ENCODE data around the gene PISD. TPM values are rescaled to one million over a fixed set of nuclear protein-coding genes. Genes with fewer than 3 reads are reported as not detected.

PISD gene
- total and polyA plus RNA-seq, 9 of the 15 experiments (the other 6 are each of a cell fraction or from before 2014, with no cell fraction given): 24.5 to 65.9 (median 36.6) TPM

DNA sequence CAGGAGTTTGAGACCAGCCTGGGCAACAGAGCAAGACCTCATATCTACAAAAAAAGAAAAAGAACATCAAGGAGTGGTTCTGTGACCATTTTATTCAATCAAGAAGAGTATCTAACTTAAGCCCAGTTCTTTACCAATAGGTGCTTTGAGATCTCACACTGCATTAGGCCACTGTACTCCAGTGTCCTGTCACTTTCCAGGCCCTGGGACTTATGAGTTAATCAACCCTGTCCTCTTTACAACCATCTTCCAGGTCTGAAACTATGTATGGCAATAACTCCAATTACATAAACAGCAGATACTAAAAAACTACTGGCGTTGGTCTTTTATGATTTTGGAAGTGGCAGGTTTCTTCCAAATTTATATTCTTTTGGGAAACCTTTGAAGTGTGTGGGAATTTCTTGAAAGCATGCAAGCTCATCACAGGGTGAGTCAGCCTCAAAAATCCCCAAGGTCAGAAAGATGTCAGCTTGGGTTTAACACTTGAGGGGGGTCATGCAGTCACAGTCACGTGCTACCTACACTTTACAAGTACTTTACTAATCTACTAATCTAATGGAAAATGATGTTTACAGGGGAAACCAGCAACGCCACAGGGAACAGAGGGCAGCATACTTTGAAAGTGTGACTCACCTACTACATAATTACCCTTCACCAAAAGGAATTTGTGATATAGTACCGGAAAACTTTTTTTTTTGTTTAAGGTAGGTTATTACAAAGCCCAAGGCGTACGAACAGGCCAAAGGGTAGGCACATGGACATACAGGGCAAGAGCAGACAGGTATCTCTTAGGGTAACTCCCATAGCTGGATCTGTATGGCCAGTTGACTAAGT, 15.6 kb downstream of the PISD start:
- peaks cover 0 to 5% of the 10 kb centered on the region in 2 experiments; a peak in 1 of 5 replicates for H3K4me1 ChIP-seq (replicated peaks in 1 of 2; ENCODE audit: control insufficient read depth in 2 of 2, insufficient read depth in 2 of 2, low read length in 2 of 2)
- no peak overlapping the region for H3K9ac ChIP-seq (ENCODE audit: insufficient read depth in 1 of 2, low read depth in 2 of 2, low read length in 2 of 2)
- H3K4me3 ChIP-seq: no peak overlapping the region
- no peaks in the 10 kb centered on the region for H3K9me1 ChIP-seq (ENCODE audit: control insufficient read depth, insufficient read depth, low read length)
- no peak for ATAC-seq
- H3K27me3 ChIP-seq (ENCODE audit: control insufficient read depth in 2 of 2, insufficient read depth in 2 of 2, low read length in 2 of 2): no peaks in the 10 kb centered on the region
- peak; percentile 11 for FAIRE-seq
- no peak overlapping the region for H2AFZ ChIP-seq (ENCODE audit: low read depth, low read length)
- 44% methylated on average over 6 of the region's 6 CpGs for WGBS (ENCODE audit: insufficient coverage, low coverage, missing lambda C conversion rate)
- DNase-seq (ENCODE audit: extremely low read depth in 1 of 4, low spot score in 3 of 4): peak in 1 of 4 experiments; percentile 26
- H3K27ac ChIP-seq (ENCODE audit: extremely low read depth, low read depth, low read length): 0 out of 3 replicates have a peak overlapping the region, but pooled peaks have one; percentile 39
- H3K79me2 ChIP-seq (ENCODE audit: control insufficient read depth, insufficient read depth, low read length): no peaks in the 10 kb centered on the region
- intact Hi-C loops (cut with micrococcal nuclease) (no loop called here), in situ Hi-C loops (cut with MboI) (no loop called here)
- ChIA-PET POLR2A (interaction anchor here (0.5 to 0.6 kb wide), 2 partner anchors 11 to 106 kb away, joined by 3 to 4 read pairs; no protein-coding TSS in a partner anchor), CTCF (ENCODE audit: low intra/inter-chr PET ratio) (no interaction called here)
- no peaks in the 10 kb centered on the region for H3K9me3 ChIP-seq (replicated peaks; ENCODE audit: control insufficient read depth, insufficient read depth, low read depth, low read length)
- H4K20me1 ChIP-seq (replicated peaks; ENCODE audit: control insufficient read depth, insufficient read depth, low read length): no peaks in the 10 kb centered on the region
- no TSS peak for BruUV-seq (replicated peaks)
- peaks cover 26% of the 10 kb centered on the region; the same call in 2 of the 3 replicates for H3K36me3 ChIP-seq (ENCODE audit: control insufficient read depth, insufficient read depth, low read length)
- no peak overlapping the region for H3K4me2 ChIP-seq (ENCODE audit: insufficient read depth, low read length)
- TF ChIP-seq TGIF2 (CRISPR knock-in tag; IDR thresholded peaks at IDR 0.05) (no peak), CAMTA2 (CRISPR knock-in tag; conservative IDR thresholded peaks at IDR 0.05) (no peak), ZNF316 (IDR thresholded peaks at IDR 0.05) (no peak), ZNF551 (CRISPR knock-in tag; IDR thresholded peaks at IDR 0.05) (no peak), DACH1 (IDR thresholded peaks at IDR 0.05; ENCODE audit: partially characterized antibody) (no peak), CEBPG (CRISPR knock-in tag; IDR thresholded peaks at IDR 0.05) (no peak), CEBPG (tag; conservative IDR thresholded peaks at IDR 0.05 in 1 of 2, IDR thresholded peaks at IDR 0.05 in 1 of 2) (no peak), ARID1B (IDR thresholded peaks at IDR 0.05) (peak; percentile 27; the same call in 1 of the 2 replicates), FOSL1 (tag; conservative IDR thresholded peaks at IDR 0.05) (peak; percentile 86), BCL6 (CRISPR knock-in tag; IDR thresholded peaks at IDR 0.05) (no peak), PRMT5 (CRISPR knock-in tag; IDR thresholded peaks at IDR 0.05) (no peak), CSDE1 (IDR thresholded peaks at IDR 0.05) (no peak), DNMT1 (IDR thresholded peaks at IDR 0.05) (no peak)
- TF ChIP-seq, protein P1, sequence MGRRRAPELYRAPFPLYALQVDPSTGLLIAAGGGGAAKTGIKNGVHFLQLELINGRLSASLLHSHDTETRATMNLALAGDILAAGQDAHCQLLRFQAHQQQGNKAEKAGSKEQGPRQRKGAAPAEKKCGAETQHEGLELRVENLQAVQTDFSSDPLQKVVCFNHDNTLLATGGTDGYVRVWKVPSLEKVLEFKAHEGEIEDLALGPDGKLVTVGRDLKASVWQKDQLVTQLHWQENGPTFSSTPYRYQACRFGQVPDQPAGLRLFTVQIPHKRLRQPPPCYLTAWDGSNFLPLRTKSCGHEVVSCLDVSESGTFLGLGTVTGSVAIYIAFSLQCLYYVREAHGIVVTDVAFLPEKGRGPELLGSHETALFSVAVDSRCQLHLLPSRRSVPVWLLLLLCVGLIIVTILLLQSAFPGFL (CRISPR knock-in tag; IDR thresholded peaks at IDR 0.05): no peak
- TF ChIP-seq, protein P2, sequence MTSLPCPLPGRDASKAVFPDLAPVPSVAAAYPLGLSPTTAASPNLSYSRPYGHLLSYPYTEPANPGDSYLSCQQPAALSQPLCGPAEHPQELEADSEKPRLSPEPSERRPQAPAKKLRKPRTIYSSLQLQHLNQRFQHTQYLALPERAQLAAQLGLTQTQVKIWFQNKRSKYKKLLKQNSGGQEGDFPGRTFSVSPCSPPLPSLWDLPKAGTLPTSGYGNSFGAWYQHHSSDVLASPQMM (CRISPR knock-in tag; IDR thresholded peaks at IDR 0.05): no peak
- TF ChIP-seq, protein P3, sequence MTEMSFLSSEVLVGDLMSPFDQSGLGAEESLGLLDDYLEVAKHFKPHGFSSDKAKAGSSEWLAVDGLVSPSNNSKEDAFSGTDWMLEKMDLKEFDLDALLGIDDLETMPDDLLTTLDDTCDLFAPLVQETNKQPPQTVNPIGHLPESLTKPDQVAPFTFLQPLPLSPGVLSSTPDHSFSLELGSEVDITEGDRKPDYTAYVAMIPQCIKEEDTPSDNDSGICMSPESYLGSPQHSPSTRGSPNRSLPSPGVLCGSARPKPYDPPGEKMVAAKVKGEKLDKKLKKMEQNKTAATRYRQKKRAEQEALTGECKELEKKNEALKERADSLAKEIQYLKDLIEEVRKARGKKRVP (CRISPR knock-in tag; IDR thresholded peaks at IDR 0.05): no peak
- TF ChIP-seq, protein P4, sequence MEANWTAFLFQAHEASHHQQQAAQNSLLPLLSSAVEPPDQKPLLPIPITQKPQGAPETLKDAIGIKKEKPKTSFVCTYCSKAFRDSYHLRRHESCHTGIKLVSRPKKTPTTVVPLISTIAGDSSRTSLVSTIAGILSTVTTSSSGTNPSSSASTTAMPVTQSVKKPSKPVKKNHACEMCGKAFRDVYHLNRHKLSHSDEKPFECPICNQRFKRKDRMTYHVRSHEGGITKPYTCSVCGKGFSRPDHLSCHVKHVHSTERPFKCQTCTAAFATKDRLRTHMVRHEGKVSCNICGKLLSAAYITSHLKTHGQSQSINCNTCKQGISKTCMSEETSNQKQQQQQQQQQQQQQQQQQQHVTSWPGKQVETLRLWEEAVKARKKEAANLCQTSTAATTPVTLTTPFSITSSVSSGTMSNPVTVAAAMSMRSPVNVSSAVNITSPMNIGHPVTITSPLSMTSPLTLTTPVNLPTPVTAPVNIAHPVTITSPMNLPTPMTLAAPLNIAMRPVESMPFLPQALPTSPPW (CRISPR knock-in tag; IDR thresholded peaks at IDR 0.05): peak; percentile 46
